Vagina (tissue), 2 donors: ENCODE measurements around the gene KRT5. TPM values are rescaled to one million over a fixed set of nuclear protein-coding genes. Genes with fewer than 3 reads are reported as not detected.
A peak's percentile ranks its signal among the peaks of the same experiment; 100 is the strongest.
"Not testable (repeated sequence)": the region's sequence is repeated elsewhere in the genome, so short reads cannot be mapped to it uniquely, and the experiment has no call there.

Source experiments
- DNase-seq, 2 donors: peaks; one replicate each; pipeline ENCODE4 v3.0.0-alpha.2; 2017; ENCODE audit errors: extremely low spot score in 2 of 2
- H3K27ac ChIP-seq: fragments of 200-600 bp; sonication (generic); one replicate; pipeline ENCODE4 v1.5.1; 2019
- H3K27me3 ChIP-seq: fragments of 200-600 bp; sonication (generic); one replicate; pipeline ENCODE4 v1.5.1; 2019
- H3K36me3 ChIP-seq, 2 donors: fragments of 200-600 bp; sonication (generic); one replicate each; pipeline ENCODE4 v1.5.1; 2017 to 2019
- H3K4me1 ChIP-seq: fragments of 200-600 bp; sonication (generic); one replicate; pipeline ENCODE4 v1.5.1; 2019
- H3K4me3 ChIP-seq, 2 donors: fragments of 200-600 bp; sonication (generic); 1 replicate in 1 of 2; 2 replicates in 1 of 2; pipeline ENCODE4 v1.5.1; 2016 to 2019
- H3K9me3 ChIP-seq: fragments of 200-600 bp; sonication (generic); one replicate; pipeline ENCODE4 v1.5.1; 2019
- POLR2A ChIP-seq, 2 donors: fragments of 450-650 bp; IDR thresholded peaks; one replicate each; pipeline ENCODE4 v1.6.1; 2017; ENCODE audit warnings: antibody characterized with exemption in 2 of 2, mild to moderate bottlenecking in 2 of 2, moderate library complexity in 2 of 2
- POLR2AphosphoS5 ChIP-seq, 2 donors: sonication (generic); formaldehyde crosslinking; IDR thresholded peaks; one replicate each; pipeline ENCODE4 v1.9.0; 2017; ENCODE audit warnings: antibody characterized with exemption in 2 of 2, mild to moderate bottlenecking in 2 of 2, low read depth in 1 of 2; ENCODE audit not compliant: insufficient read depth in 1 of 2
- intact Hi-C: fragments of 100-400 bp; cut with DNase I; formaldehyde crosslinking; loops from one replicate; pipeline ENCODE4 v1.15.1; 2023
- total RNA-seq: library from RNA; depleted of rRNA; stranded (reverse); fragments of >200 nt; gene quantifications from one replicate; pipeline ENCODE4 v1.2.3, GENCODE V29; 2016
- TF ChIP-seq, protein P1 (sequence below), 3 experiments: fragments of 450-650 bp in 2 of 3; fragments of 200-600 bp in 1 of 3; sonication (generic) in 1 of 3; IDR thresholded peaks; one replicate each; pipeline ENCODE4 v1.5.1; 2017 to 2019; ENCODE audit warnings: antibody characterized with exemption in 3 of 3, mild to moderate bottlenecking in 2 of 3, moderate library complexity in 2 of 3

KRT5 gene
- total RNA-seq, 1 donor from 2014 or later, result 4,247 TPM

DNA sequence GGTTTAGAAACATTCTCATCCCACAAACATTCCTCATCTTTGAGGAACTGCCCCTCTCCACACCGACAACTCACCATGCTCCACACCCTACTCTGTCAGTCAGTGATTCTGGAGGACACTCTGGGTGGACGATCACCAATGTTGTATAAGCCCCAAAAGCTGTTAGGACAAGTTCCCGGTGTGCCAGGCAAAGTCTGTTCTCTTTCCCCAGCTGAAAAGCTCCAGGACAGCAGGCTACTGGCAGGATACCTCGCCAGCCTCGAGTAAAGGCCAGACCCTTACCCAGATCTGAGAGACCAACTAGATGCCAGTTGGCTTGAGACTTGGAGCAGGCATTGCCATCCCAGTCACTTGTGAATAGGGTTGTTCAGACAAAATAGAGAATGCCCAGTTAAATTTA lies 12.0 kb downstream of the KRT5 start:
- Histone ChIP-seq H3K36me3 (no peaks in the 10 kb centered on the region), H3K9me3 (no peaks in the 10 kb centered on the region), H3K27ac (no peak overlapping the region), H3K4me3 (no peak overlapping the region), H3K4me1 (no peaks in the 10 kb centered on the region), H3K27me3 (no peaks in the 10 kb centered on the region)
- intact Hi-C loops, result no loop called here
- TF ChIP-seq, protein P1, sequence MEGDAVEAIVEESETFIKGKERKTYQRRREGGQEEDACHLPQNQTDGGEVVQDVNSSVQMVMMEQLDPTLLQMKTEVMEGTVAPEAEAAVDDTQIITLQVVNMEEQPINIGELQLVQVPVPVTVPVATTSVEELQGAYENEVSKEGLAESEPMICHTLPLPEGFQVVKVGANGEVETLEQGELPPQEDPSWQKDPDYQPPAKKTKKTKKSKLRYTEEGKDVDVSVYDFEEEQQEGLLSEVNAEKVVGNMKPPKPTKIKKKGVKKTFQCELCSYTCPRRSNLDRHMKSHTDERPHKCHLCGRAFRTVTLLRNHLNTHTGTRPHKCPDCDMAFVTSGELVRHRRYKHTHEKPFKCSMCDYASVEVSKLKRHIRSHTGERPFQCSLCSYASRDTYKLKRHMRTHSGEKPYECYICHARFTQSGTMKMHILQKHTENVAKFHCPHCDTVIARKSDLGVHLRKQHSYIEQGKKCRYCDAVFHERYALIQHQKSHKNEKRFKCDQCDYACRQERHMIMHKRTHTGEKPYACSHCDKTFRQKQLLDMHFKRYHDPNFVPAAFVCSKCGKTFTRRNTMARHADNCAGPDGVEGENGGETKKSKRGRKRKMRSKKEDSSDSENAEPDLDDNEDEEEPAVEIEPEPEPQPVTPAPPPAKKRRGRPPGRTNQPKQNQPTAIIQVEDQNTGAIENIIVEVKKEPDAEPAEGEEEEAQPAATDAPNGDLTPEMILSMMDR (IDR thresholded peaks at IDR 0.05), result no peak
- TF ChIP-seq POLR2AphosphoS5 (IDR thresholded peaks at IDR 0.05; ENCODE audit: insufficient read depth in 1 of 2, low read depth in 1 of 2) (no peak), POLR2A (IDR thresholded peaks at IDR 0.05) (no peak)
- DNase-seq, result peak; percentile 80 to 84

DNA sequence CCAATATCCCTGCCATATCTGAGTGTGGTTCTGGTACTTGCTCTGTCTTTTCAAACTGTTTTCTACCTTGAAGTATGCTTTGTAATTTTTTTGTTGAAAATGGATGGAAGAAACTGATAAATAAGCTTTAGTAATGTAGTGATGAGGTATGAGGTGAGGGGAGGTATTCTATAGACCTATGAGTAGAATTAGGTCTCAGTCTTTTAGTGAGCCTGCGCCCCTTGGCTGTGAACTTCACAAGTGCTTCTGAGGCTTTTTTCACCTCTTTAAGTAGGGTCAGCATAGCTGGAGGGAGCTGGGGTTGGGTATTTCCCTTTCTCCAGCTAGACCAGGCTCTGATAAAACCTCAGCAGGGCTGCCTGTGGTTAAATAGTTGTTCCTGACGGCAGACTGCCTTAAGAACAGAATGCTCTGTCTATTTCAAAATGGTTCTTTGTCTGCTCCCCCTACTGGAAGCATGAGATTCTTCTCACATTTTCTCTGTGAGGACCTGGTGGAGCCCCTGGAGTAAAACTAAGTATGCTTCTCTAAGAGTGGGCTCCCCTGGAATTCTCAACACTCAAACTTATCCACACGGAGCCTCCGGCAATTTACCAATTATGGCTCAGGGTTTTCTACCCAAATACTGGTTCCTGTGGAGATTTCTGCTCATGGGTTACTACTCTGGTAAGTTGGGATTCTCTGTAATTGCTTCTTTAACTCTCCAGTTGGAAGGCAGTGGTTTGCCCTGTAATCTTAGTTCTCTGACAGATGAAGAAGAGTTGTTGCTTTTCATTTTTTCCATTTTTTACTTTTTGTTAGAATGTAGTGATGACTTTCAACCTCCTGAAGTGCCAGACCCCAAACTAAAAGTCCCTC lies 13.1 kb downstream of the KRT5 start:
- no peaks in the 10 kb centered on the region for H3K4me1 ChIP-seq
- DNase-seq, result peak in 1 of 2 donors; percentile 70
- no peaks in the 10 kb centered on the region for H3K27me3 ChIP-seq
- no peaks in the 10 kb centered on the region for H3K9me3 ChIP-seq
- intact Hi-C loops, result no loop called here
- TF ChIP-seq, protein P1 (IDR thresholded peaks at IDR 0.05), result peak in 2 of 3 experiments; percentile 23 to 50
- no peak for TF ChIP-seq POLR2AphosphoS5 (IDR thresholded peaks at IDR 0.05; ENCODE audit: insufficient read depth in 1 of 2, low read depth in 1 of 2)
- H3K4me3 ChIP-seq, result no peak overlapping the region
- no peak overlapping the region for H3K27ac ChIP-seq
- H3K36me3 ChIP-seq, result no peaks in the 10 kb centered on the region

DNA sequence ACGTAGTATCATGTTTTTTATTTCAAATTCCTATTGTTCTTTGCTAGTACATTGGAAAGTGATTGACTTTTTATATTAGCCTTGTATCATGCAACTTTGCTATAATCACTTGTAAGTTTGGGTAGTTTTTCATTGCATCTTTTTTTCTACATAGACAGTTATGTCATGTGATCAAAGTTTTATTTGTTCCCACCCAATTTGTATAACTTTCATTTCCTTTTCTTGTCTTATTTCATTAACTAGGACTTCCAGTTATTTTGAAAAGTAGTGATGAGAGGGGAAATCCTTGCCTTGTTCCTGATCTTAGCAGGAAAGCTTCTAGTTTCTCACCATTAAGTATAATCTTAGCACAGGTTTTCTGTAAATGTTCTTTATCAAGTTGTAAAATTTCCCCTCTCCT lies 17.3 kb downstream of the KRT5 start:
- no peaks in the 10 kb centered on the region for H3K36me3 ChIP-seq

DNA sequence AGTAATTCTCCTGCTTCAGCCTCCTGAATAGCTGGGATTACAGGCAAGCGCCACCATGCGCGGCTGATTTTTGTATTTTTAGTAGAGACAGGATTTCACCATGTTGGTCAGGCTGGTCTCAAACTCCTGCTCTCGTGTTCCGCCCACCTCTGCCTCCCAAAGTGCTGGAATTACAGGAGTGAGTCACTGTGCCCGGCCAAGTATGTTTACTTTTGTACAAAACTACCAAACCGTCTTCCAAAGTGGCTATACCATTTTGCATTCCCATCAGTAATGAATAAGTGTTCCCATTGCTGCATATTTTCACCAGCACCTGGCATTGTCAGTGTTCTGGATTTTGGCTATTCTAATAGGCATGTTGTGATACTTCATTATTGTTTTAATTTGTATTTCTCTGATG lies 18.7 kb downstream of the KRT5 start:
- DNase-seq, result no peak
- TF ChIP-seq, protein P1 (IDR thresholded peaks at IDR 0.05), result no peak
- TF ChIP-seq POLR2A (IDR thresholded peaks at IDR 0.05) (no peak), POLR2AphosphoS5 (IDR thresholded peaks at IDR 0.05; ENCODE audit: insufficient read depth in 1 of 2, low read depth in 1 of 2) (no peak)
- Histone ChIP-seq H3K4me3 (no peak overlapping the region), H3K27me3 (no peaks in the 10 kb centered on the region), H3K36me3 (no peaks in the 10 kb centered on the region), H3K9me3 (no peaks in the 10 kb centered on the region), H3K4me1 (no peaks in the 10 kb centered on the region), H3K27ac (no peak overlapping the region)
- intact Hi-C loops, result no loop called here

More for the DNA sequence above, 17.3 kb downstream of the KRT5 start:
- Histone ChIP-seq H3K4me3 (no peak overlapping the region), H3K9me3 (no peaks in the 10 kb centered on the region), H3K27me3 (no peaks in the 10 kb centered on the region), H3K27ac (no peak overlapping the region), H3K4me1 (no peaks in the 10 kb centered on the region)
- intact Hi-C loops, result no loop called here
- DNase-seq, result no peak
- TF ChIP-seq POLR2AphosphoS5 (IDR thresholded peaks at IDR 0.05; ENCODE audit: insufficient read depth in 1 of 2, low read depth in 1 of 2), result no peak
- TF ChIP-seq, protein P1 (IDR thresholded peaks at IDR 0.05), result no peak
- TF ChIP-seq POLR2A (IDR thresholded peaks at IDR 0.05), result no peak

DNA sequence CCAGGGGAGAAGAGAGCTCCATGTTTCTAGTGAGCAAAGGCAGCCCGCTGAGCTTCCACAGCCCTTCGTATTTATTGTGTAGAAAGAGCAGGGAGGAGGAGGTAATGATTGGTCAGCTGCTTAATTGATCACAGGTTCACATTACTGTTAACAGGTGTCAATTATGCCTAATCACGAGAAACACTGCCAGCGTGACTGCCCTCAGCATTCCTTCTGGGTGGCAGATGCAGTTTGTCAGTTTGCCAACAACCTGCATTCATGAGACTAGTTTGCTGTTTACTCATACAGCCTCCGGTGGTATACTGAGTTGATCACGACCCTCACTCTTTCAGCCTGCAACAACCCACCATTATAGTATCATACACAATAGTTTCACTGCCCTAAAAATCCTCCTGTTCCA lies 19.6 kb downstream of the KRT5 start:
- H3K27me3 ChIP-seq, H3K9me3 ChIP-seq, intact Hi-C loops, H3K4me1 ChIP-seq, H3K4me3 ChIP-seq, H3K36me3 ChIP-seq, H3K27ac ChIP-seq, DNase-seq: not testable (repeated sequence)
